ENCODE data around the gene YDJC.
"Not testable (repeated sequence)": the region's sequence is repeated elsewhere in the genome, so short reads cannot be mapped to it uniquely, and the experiment has no call there.

- TF ChIP-seq CTCF (IDR thresholded peaks at IDR 0.05; ENCODE audit: control extremely low read depth in 1 of 3, insufficient read depth in 1 of 3, low read depth in 1 of 3, low read length in 3 of 3); BRCA1 (IDR thresholded peaks at IDR 0.05; ENCODE audit: low read depth, low read length); EGR1 (IDR thresholded peaks at IDR 0.05; ENCODE audit: borderline replicate concordance, low read depth, low read length); EZH2 (IDR thresholded peaks at IDR 0.05; ENCODE audit: low read depth, low read length, severe bottlenecking); POLR2AphosphoS5 (IDR thresholded peaks at IDR 0.05; ENCODE audit: low read depth, low read length); NRF1 (IDR thresholded peaks at IDR 0.05; ENCODE audit: low read depth, low read length): not testable (repeated sequence)
Observed at GRCh38 chr22:21609556-21610157, 20.2 kb downstream of the YDJC start.

Data from H1 (cell line).